ENCODE data around the gene YPEL4. TPM values are rescaled to one million over a fixed set of nuclear protein-coding genes. Genes with fewer than 3 reads are reported as not detected.

YPEL4 gene
- total RNA-seq, 1 experiment from 2014 or later = not detected

DNA sequence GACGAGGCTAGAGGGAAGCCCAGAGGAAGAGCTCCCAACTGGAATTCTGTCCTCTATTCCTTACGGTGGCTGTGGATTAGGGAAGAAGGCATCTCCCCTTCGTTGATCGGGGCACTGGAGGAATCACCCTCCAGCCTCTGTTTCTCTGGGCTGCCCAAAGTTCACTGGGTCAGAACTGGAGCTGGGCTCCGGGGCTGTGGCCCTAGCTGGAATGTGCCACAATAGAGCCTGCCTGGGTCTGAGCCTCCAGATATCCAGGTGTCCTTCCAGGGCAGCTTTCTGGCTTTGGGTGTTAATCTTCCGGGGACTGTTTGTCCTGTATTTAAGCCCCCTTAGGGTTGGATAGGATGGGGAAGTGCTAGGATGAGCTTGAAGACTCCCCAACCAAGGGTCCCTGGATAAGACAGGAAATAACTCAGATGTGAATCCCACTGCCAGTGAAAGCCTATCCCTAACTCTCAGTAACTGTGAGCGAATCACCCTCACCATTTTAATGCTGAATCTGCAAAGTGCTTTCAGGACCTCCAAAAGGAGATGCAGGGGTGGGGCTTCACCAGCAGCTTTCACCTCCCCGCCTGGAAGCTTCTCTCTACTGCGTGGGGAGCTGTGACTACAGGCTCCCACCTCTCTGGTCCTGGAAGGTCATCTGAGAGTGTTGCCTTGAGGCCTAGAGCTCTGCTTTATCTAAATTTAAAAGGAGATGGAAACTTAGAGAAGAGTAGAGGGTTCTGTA is 9.5 kb downstream of the YPEL4 start:
- H3K4me1 ChIP-seq (ENCODE audit: insufficient read depth, low read length, poor library complexity, severe bottlenecking) = peaks cover 37% of the 10 kb centered on the region
- H3K27me3 ChIP-seq (replicated peaks; ENCODE audit: insufficient read depth, low read depth, low read length, poor library complexity) = no peaks in the 10 kb centered on the region
- ChIA-PET POLR2A (ENCODE audit: low non-redundant PET) (interaction anchor here (0.6 to 0.9 kb wide), 4 partner anchors 21 to 74 kb away, joined by 3 to 11 read pairs (median 4); partner anchors contain the start of gene UBE2L6), CTCF (interaction anchor here (0.5 to 2.9 kb wide), 8 partner anchors 8 to 295 kb away, joined by 3 to 50 read pairs (median 3); partner anchors contain the start of gene UBE2L6)
- no peaks in the 10 kb centered on the region for H3K9me3 ChIP-seq (ENCODE audit: low read depth, low read length, poor library complexity, severe bottlenecking)
- TF ChIP-seq, protein P1, sequence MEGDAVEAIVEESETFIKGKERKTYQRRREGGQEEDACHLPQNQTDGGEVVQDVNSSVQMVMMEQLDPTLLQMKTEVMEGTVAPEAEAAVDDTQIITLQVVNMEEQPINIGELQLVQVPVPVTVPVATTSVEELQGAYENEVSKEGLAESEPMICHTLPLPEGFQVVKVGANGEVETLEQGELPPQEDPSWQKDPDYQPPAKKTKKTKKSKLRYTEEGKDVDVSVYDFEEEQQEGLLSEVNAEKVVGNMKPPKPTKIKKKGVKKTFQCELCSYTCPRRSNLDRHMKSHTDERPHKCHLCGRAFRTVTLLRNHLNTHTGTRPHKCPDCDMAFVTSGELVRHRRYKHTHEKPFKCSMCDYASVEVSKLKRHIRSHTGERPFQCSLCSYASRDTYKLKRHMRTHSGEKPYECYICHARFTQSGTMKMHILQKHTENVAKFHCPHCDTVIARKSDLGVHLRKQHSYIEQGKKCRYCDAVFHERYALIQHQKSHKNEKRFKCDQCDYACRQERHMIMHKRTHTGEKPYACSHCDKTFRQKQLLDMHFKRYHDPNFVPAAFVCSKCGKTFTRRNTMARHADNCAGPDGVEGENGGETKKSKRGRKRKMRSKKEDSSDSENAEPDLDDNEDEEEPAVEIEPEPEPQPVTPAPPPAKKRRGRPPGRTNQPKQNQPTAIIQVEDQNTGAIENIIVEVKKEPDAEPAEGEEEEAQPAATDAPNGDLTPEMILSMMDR (conservative IDR thresholded peaks at IDR 0.05; ENCODE audit: low read depth, low read length) = 0 out of 2 replicates have a peak, but pooled peaks have one; percentile 3
- no peak for TF ChIP-seq EZH2 (IDR thresholded peaks at IDR 0.05; ENCODE audit: borderline replicate concordance, low read depth, low read length, poor library complexity, severe bottlenecking)
- peak overlapping the region; percentile 97 for H3K27ac ChIP-seq (ENCODE audit: low read depth, low read length, poor library complexity, severe bottlenecking)
- H3K4me3 ChIP-seq (ENCODE audit: low read depth, low read length, poor library complexity, severe bottlenecking) = peak overlapping the region; percentile 72
- peaks cover 9% of the 10 kb centered on the region for H3K36me3 ChIP-seq (ENCODE audit: insufficient read depth, low read length, poor library complexity, severe bottlenecking)
- intact Hi-C loops (cut with micrococcal nuclease; ENCODE audit: unreplicated experiment) = loop anchor here (10.0 kb wide), 3 partner anchors 145 to 935 kb away; partner anchors contain the start of genes LPXN and ZFP91
- BruUV-seq (replicated peaks) = no TSS peak
- DNase-seq (ENCODE audit: low spot score) = no peak

DNA sequence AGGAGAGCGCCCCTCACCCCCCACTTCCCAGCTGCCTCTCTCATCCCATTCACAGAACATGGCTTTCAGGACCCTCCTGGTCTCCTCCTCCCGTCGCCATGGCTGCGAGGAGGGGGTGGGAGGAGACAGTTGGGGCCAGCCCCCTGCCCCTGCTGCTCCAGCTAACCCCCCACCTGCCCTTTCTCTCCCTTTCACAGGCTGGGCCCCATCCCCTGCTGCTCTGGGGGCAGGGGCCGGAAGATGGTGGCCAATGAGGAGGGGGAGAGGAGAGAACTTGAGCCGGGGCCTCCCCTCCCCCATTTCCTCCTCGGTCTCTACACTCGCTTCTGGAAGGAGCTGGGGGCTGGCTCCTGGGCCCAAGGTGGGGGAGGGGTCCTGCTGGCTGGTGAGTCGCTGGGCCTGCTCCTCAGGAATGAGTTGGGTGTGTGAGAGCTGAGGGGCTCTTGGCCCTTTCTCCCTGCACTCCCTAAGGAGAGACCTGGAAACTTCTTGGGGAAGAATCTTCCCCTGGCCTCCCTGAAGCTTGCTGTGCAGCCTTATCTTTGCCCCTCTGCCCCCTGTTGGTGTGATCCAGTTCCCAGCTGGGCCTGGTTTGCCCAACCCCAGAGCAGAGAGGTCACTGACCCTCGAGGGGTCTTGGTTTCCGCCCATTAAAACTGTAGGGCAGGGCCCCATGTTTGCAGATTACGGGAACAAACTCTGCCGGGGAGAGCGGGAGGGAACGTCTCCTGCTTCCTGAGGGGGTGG is 10.2 kb downstream of the YPEL4 start:
- no TSS peak for BruUV-seq (replicated peaks)
- intact Hi-C loops (cut with micrococcal nuclease; ENCODE audit: unreplicated experiment) = loop anchor here (10.0 kb wide), 3 partner anchors 145 to 935 kb away; partner anchors contain the start of genes LPXN and ZFP91
- peaks cover 34% of the 10 kb centered on the region for H3K4me1 ChIP-seq (ENCODE audit: insufficient read depth, low read length, poor library complexity, severe bottlenecking)

More for the DNA sequence above, 10.2 kb downstream of the YPEL4 start:
- ChIA-PET CTCF (interaction anchor here (0.5 to 2.9 kb wide), 5 partner anchors 51 to 294 kb away, joined by 3 to 50 read pairs (median 5); partner anchors contain the start of gene UBE2L6), POLR2A (ENCODE audit: low non-redundant PET) (interaction anchor here (0.7 kb wide), 1 partner anchor 35 kb away, joined by 4 read pairs; no protein-coding TSS in a partner anchor)
- Histone ChIP-seq H3K36me3 (ENCODE audit: insufficient read depth, low read length, poor library complexity, severe bottlenecking) (peaks cover 9% of the 10 kb centered on the region), H3K27me3 (replicated peaks; ENCODE audit: insufficient read depth, low read depth, low read length, poor library complexity) (no peaks in the 10 kb centered on the region), H3K9me3 (ENCODE audit: low read depth, low read length, poor library complexity, severe bottlenecking) (no peaks in the 10 kb centered on the region), H3K4me3 (ENCODE audit: low read depth, low read length, poor library complexity, severe bottlenecking) (peak overlapping the region; percentile 72), H3K27ac (ENCODE audit: low read depth, low read length, poor library complexity, severe bottlenecking) (peak overlapping the region; percentile 97)
- TF ChIP-seq EZH2 (IDR thresholded peaks at IDR 0.05; ENCODE audit: borderline replicate concordance, low read depth, low read length, poor library complexity, severe bottlenecking) = no peak
- TF ChIP-seq, protein P1 (conservative IDR thresholded peaks at IDR 0.05; ENCODE audit: low read depth, low read length) = 0 out of 2 replicates have a peak, but pooled peaks have one; percentile 15
- DNase-seq (ENCODE audit: low spot score) = peak; percentile 92
